Fibroblast of mammary gland (primary cell): ENCODE results near the gene AKT1.

ENCODE experiments used
- DNase-seq: peaks from one replicate; pipeline ENCODE4 v3.0.0-alpha.2; 2010; ENCODE audit warnings: low read depth
- H3K4me3 ChIP-seq: 2 replicates; pipeline ENCODE4 v1.5.1; 2011; ENCODE audit warnings: low read depth, mild to moderate bottlenecking, low read length, moderate library complexity; ENCODE audit not compliant: control insufficient read depth
- TF ChIP-seq, protein P1 (sequence below): conservative IDR thresholded peaks from 2 replicates; pipeline ENCODE4 v1.5.1; 2011; ENCODE audit warnings: low read depth, low read length, inconsistent platforms; ENCODE audit not compliant: control insufficient read depth, insufficient read depth

Gene AKT1

GRCh38 chr14:104735830-104736642, 59.5 kb downstream of the AKT1 start:
- TF ChIP-seq, protein P1, sequence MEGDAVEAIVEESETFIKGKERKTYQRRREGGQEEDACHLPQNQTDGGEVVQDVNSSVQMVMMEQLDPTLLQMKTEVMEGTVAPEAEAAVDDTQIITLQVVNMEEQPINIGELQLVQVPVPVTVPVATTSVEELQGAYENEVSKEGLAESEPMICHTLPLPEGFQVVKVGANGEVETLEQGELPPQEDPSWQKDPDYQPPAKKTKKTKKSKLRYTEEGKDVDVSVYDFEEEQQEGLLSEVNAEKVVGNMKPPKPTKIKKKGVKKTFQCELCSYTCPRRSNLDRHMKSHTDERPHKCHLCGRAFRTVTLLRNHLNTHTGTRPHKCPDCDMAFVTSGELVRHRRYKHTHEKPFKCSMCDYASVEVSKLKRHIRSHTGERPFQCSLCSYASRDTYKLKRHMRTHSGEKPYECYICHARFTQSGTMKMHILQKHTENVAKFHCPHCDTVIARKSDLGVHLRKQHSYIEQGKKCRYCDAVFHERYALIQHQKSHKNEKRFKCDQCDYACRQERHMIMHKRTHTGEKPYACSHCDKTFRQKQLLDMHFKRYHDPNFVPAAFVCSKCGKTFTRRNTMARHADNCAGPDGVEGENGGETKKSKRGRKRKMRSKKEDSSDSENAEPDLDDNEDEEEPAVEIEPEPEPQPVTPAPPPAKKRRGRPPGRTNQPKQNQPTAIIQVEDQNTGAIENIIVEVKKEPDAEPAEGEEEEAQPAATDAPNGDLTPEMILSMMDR, result no peak
- no peak overlapping the region for H3K4me3 ChIP-seq
- no peak for DNase-seq

DNA sequence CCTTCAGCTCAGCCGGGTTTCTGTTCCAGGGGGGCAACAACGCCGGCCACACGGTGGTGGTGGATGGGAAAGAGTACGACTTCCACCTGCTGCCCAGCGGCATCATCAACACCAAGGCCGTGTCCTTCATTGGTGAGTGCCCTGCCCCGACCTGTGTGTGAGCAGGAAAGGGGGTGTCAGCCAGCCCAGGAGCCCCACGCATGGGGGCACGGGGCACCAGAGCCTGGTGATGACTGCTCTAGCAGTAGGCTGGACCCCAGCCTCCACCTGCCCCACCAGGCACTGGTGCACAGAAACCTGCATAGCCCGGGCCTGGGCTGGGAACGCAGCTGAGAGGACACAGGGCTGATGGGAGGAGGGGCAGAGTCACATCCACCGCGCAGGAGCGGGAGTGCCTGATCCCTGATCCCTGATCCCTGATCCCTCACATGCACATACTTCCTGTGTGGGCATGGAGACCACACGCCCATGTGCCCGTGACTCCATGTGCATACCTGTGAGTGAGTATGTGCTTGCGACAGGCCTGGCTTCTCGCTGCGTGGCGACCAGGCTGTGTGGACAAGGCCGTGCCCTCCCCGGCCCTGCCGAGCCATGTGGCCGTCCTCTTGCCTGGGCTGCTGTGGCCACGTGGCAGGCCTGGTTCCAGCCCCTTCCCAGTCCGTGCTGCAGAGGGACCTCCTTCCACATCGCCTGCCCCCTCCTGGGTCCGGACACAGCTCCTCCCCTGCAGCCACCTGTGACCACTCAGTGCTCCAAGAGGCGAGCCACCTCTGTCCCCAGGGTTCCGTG, 60.4 kb downstream of the AKT1 start:
- DNase-seq, result no peak
- H3K4me3 ChIP-seq, result no peak overlapping the region
- TF ChIP-seq, protein P1, result no peak

- TF ChIP-seq, protein P1, result no peak
- no peak for DNase-seq
- no peak overlapping the region for H3K4me3 ChIP-seq
Measured at GRCh38 chr14:104734601-104734990, 61.0 kb downstream of the AKT1 start.

DNA sequence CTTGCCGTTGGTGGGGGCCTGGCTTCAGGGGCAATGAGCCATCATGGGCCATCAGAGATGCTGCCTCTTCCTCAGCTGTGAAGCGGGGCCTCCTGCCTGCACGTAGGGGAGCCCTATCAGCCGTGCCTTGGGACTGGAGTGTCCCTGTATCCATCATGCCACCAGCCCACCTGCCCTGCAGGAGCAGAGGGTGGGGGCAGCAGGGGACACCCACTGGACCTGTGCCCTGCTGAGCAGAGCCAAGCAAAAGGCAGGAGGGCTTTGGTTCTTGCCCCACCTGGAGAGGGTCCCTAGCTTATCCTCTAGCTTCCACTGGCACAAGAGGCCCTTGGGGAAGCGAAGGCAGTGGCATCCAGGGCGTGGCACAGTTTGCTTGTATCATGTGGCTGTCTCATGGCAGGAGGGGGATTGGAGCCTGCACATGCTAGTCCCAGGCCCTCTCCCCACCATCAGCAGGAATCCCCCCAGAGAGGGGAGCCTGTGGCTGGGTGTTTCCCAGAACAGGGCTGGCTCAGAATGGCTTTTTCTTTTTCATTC, 61.4 kb downstream of the AKT1 start:
- no peak for DNase-seq
- H3K4me3 ChIP-seq, result no peak overlapping the region
- TF ChIP-seq, protein P1, result no peak

GRCh38 chr14:104732931-104733681, 62.4 kb downstream of the AKT1 start:
- DNase-seq, result no peak
- H3K4me3 ChIP-seq, result no peak overlapping the region
- TF ChIP-seq, protein P1, result no peak

- DNase-seq, result no peak
- no peak overlapping the region for H3K4me3 ChIP-seq
- TF ChIP-seq, protein P1, result no peak
Measured at GRCh38 chr14:104732355-104732804, 63.2 kb downstream of the AKT1 start.
